Left ventricle myocardium superior (tissue), 1 donor: ENCODE data around the gene VAV2. TPM values are rescaled to one million over a fixed set of nuclear protein-coding genes. Genes with fewer than 3 reads are reported as not detected.
A peak's percentile ranks its signal among the peaks of the same experiment; 100 is the strongest.

Experiments
- ATAC-seq: fragments of 200-7000 bp; cut with Tn5 transposase; one replicate; pipeline ENCODE4 v1.9.1; 2020; ENCODE audit warnings: mild to moderate bottlenecking, moderate library complexity
- DNase-seq: peaks from one replicate; pipeline ENCODE4 v3.0.0-alpha.2; 2020
- intact Hi-C: fragments of 100-400 bp; cut with micrococcal nuclease; formaldehyde crosslinking; loops from one replicate; pipeline ENCODE4 v1.11.0; 2022
- total RNA-seq: library from RNA; stranded (reverse); fragmentation: NEBNext Ultra II Directional; extraction: Animal tissue kit (Norgen Biotek cat#: 25700); gene quantifications from one replicate; pipeline ENCODE4 v1.2.1, GENCODE V29; 2021
- donor health status: DM: no; HTN: yes; CAD: no; lungs with severe emphysema.

VAV2 gene
- total RNA-seq, 1 donor from 2014 or later: 6.1 TPM

GRCh38 chr9:134004131-134004873, 12.2 kb upstream of the VAV2 start:
- no peak for ATAC-seq

GRCh38 chr9:134003237-134003636, 11.1 kb upstream of the VAV2 start:
- intact Hi-C loops: no loop called here
- no peak for DNase-seq
- no peak for ATAC-seq

More at GRCh38 chr9:134004131-134004873, 12.2 kb upstream of the VAV2 start:
- intact Hi-C loops: no loop called here
- DNase-seq: no peak

GRCh38 chr9:134002796-134003195, 10.7 kb upstream of the VAV2 start:
- DNase-seq (no peak), ATAC-seq (no peak)
- intact Hi-C loops: no loop called here

GRCh38 chr9:133999851-134000265, 7.7 kb upstream of the VAV2 start:
- intact Hi-C loops: no loop called here
- ATAC-seq (no peak), DNase-seq (no peak)

GRCh38 chr9:133998915-133999595, 6.9 kb upstream of the VAV2 start:
- intact Hi-C loops: no loop called here
- no peak for ATAC-seq

GRCh38 chr9:133997584-133997983, 5.5 kb upstream of the VAV2 start:
- DNase-seq (no peak), ATAC-seq (no peak)
- intact Hi-C loops: no loop called here

More at GRCh38 chr9:133998915-133999595, 6.9 kb upstream of the VAV2 start:
- DNase-seq: no peak

GRCh38 chr9:133996531-133997520, 4.7 kb upstream of the VAV2 start:
- ATAC-seq (no peak), DNase-seq (no peak)
- intact Hi-C loops: no loop called here

- intact Hi-C loops: loop anchor here (2.0 kb wide), 1 partner anchor 202 kb away; no protein-coding TSS in a partner anchor
- DNase-seq (no peak), ATAC-seq (no peak)
These were observed 3.1 kb upstream of the VAV2 start for GRCh38 chr9:133995012-133995896.

GRCh38 chr9:133994353-133995011, 2.4 kb upstream of the VAV2 start:
- DNase-seq (peak; percentile 90), ATAC-seq (peak; percentile 69)
- intact Hi-C loops: loop anchor here (2.0 kb wide), 1 partner anchor 202 kb away; no protein-coding TSS in a partner anchor

GRCh38 chr9:133993635-133994253, 1.6 kb upstream of the VAV2 start:
- no peak for DNase-seq
- intact Hi-C loops: loop anchor here (2.0 kb wide), 1 partner anchor 201 kb away; no protein-coding TSS in a partner anchor
- no peak for ATAC-seq

- intact Hi-C loops: no loop called here
- ATAC-seq (peak; percentile 87), DNase-seq (peak; percentile 90)
These were observed 883 bp upstream of the VAV2 start for GRCh38 chr9:133992780-133993634.

GRCh38 chr9:133991214-133991921, 756 bp downstream of the VAV2 start:
- DNase-seq (peak; percentile 56), ATAC-seq (no peak)
- intact Hi-C loops: no loop called here

- DNase-seq (peak; percentile 56), ATAC-seq (no peak)
- intact Hi-C loops: no loop called here
These were observed 1.5 kb downstream of the VAV2 start for GRCh38 chr9:133990366-133991213.

- ATAC-seq: no peak
- no peak for DNase-seq
- intact Hi-C loops: no loop called here
These were observed 2.3 kb downstream of the VAV2 start for GRCh38 chr9:133989625-133990365.
